ENCODE data around the gene TMEM237.
"Not testable (repeated sequence)": the region's sequence is repeated elsewhere in the genome, so short reads cannot be mapped to it uniquely, and the experiment has no call there.

The TMEM237 gene, protein sequence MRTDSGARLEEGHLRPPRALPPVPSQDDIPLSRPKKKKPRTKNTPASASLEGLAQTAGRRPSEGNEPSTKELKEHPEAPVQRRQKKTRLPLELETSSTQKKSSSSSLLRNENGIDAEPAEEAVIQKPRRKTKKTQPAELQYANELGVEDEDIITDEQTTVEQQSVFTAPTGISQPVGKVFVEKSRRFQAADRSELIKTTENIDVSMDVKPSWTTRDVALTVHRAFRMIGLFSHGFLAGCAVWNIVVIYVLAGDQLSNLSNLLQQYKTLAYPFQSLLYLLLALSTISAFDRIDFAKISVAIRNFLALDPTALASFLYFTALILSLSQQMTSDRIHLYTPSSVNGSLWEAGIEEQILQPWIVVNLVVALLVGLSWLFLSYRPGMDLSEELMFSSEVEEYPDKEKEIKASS

GRCh38 chr2:201643216-201643890 lies at the start of gene TMEM237:
Gene TMEM237, minus strand, starts transcription at chr2:201643503. Its CDS starts 103 bp downstream, at chr2:201643400.
- no peak for TF ChIP-seq JUND (IDR thresholded peaks at IDR 0.05; ENCODE audit: low read depth)
- DNase-seq (ENCODE audit: low read depth in 1 of 2, low spot score in 1 of 2) = peak; percentile 8 to 31
- in situ Hi-C loops (cut with HindIII; ENCODE audit: low pct_unique_long_range_greater_than_20kb, low sequenced_read_pairs) = no loop called here

GRCh38 chr2:201685156-201685555 lies 41.9 kb upstream of the TMEM237 start:
- no peak for DNase-seq (ENCODE audit: low read depth in 1 of 2, low spot score in 1 of 2)
- TF ChIP-seq JUND (IDR thresholded peaks at IDR 0.05; ENCODE audit: low read depth) = no peak
- in situ Hi-C loops (cut with HindIII; ENCODE audit: low pct_unique_long_range_greater_than_20kb, low sequenced_read_pairs) = no loop called here

GRCh38 chr2:201680743-201681142 lies 37.4 kb upstream of the TMEM237 start:
- DNase-seq (ENCODE audit: low read depth in 1 of 2, low spot score in 1 of 2) = peak in 1 of 2 experiments; percentile 28
- no peak for TF ChIP-seq JUND (IDR thresholded peaks at IDR 0.05; ENCODE audit: low read depth)
- in situ Hi-C loops (cut with HindIII; ENCODE audit: low pct_unique_long_range_greater_than_20kb, low sequenced_read_pairs) = no loop called here

DNA sequence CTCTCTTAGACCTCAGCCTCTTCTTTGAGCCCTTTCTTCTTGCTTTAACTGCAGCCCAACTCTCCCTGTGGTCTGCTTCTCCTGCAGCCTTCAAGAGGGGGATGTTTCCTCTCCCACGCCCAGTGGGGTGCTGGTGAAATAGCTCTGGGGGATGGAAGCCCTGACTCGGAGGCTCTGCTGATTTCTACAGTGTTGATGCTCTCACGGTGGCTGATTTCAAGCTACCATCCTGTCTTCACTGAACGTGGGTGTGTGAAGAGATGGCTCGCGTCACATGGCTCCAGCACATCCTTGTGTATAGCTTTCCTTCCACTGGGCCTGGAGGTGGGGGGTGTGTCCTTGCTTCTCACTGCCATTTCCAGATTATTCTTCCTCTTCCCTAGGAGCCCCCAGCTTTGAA lies 35.1 kb upstream of the TMEM237 start:
- in situ Hi-C loops (cut with HindIII; ENCODE audit: low pct_unique_long_range_greater_than_20kb, low sequenced_read_pairs) = no loop called here
- DNase-seq (ENCODE audit: low read depth in 1 of 2, low spot score in 1 of 2) = no peak
- TF ChIP-seq JUND (IDR thresholded peaks at IDR 0.05; ENCODE audit: low read depth) = no peak

DNA sequence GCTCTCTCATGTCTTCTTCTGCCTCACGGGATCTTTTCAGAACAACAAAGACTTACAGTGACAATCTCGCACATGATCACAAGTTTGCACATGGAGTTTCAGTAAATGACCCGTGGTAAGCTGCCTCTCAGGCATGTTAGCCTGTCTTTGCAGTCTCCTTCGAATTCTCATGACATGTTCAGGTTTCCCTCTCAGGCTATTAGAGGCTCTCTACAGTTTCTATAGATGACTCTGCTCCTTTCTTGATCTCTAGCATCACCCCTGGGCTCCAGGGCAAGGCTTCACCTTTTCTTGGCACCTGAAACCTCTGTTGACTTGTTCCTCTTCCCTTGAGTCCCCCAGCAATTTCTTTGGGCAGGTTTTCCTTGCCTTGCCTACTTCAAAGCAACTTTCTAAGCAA lies 32.2 kb upstream of the TMEM237 start:
- in situ Hi-C loops (cut with HindIII; ENCODE audit: low pct_unique_long_range_greater_than_20kb, low sequenced_read_pairs) = no loop called here
- DNase-seq (ENCODE audit: low read depth in 1 of 2, low spot score in 1 of 2) = no peak
- TF ChIP-seq JUND (IDR thresholded peaks at IDR 0.05; ENCODE audit: low read depth) = no peak

GRCh38 chr2:201674794-201675193 lies 31.5 kb upstream of the TMEM237 start:
- TF ChIP-seq JUND (IDR thresholded peaks at IDR 0.05; ENCODE audit: low read depth) = no peak
- in situ Hi-C loops (cut with HindIII; ENCODE audit: low pct_unique_long_range_greater_than_20kb, low sequenced_read_pairs) = no loop called here
- DNase-seq (ENCODE audit: low read depth in 1 of 2, low spot score in 1 of 2) = peak in 1 of 2 experiments; percentile 11

GRCh38 chr2:201674298-201674697 lies 31.0 kb upstream of the TMEM237 start:
- no peak for TF ChIP-seq JUND (IDR thresholded peaks at IDR 0.05; ENCODE audit: low read depth)
- no peak for DNase-seq (ENCODE audit: low read depth in 1 of 2, low spot score in 1 of 2)
- in situ Hi-C loops (cut with HindIII; ENCODE audit: low pct_unique_long_range_greater_than_20kb, low sequenced_read_pairs) = no loop called here

GRCh38 chr2:201673546-201673945 lies 30.2 kb upstream of the TMEM237 start:
- in situ Hi-C loops (cut with HindIII; ENCODE audit: low pct_unique_long_range_greater_than_20kb, low sequenced_read_pairs) = no loop called here

DNA sequence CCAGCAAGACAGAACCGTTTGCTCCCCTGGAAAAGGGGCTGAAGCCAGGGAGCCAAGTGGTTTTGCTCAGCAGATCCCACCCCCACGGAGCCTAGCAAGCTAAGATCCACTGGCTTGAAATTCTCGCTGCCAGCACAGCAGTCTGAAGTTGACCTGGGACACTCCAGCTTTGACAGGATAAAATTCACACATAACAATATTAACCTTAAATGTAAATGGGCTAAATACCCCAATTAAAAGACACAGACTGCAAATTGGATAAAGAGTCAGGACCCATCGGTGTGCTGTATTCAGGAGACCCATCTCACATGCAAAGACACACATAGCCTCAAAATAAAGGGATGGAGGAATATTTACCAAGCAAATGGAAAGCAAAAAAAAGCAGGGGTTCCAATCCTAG lies 27.9 kb upstream of the TMEM237 start:
- in situ Hi-C loops (cut with HindIII; ENCODE audit: low pct_unique_long_range_greater_than_20kb, low sequenced_read_pairs) = not testable (repeated sequence)

More at GRCh38 chr2:201673546-201673945, 30.2 kb upstream of the TMEM237 start:
- no peak for DNase-seq (ENCODE audit: low read depth in 1 of 2, low spot score in 1 of 2)
- no peak for TF ChIP-seq JUND (IDR thresholded peaks at IDR 0.05; ENCODE audit: low read depth)

DNA sequence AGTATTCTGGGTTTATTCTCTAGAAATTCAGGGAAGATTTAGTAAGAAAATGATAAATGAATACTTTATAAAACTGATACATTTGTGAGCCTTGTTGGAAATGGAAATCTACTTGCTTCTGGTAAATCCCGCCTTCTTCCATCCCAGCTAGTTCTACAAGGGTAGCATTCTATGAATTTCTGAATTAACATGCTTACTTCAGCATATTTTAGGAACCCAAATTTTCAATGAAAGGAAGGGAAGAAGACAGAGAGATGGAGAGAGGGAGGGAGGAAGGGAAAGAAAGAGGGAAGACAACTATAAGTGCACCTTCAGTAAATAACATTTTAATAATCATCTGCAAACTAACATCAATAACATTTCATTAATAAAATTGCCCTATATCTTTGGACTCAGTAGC lies 26.6 kb upstream of the TMEM237 start:
- in situ Hi-C loops (cut with HindIII; ENCODE audit: low pct_unique_long_range_greater_than_20kb, low sequenced_read_pairs) = no loop called here
- TF ChIP-seq JUND (IDR thresholded peaks at IDR 0.05; ENCODE audit: low read depth) = no peak
- DNase-seq (ENCODE audit: low read depth in 1 of 2, low spot score in 1 of 2) = no peak

More for the DNA sequence above, 27.9 kb upstream of the TMEM237 start:
- DNase-seq (ENCODE audit: low read depth in 1 of 2, low spot score in 1 of 2) = not testable (repeated sequence)

DNA sequence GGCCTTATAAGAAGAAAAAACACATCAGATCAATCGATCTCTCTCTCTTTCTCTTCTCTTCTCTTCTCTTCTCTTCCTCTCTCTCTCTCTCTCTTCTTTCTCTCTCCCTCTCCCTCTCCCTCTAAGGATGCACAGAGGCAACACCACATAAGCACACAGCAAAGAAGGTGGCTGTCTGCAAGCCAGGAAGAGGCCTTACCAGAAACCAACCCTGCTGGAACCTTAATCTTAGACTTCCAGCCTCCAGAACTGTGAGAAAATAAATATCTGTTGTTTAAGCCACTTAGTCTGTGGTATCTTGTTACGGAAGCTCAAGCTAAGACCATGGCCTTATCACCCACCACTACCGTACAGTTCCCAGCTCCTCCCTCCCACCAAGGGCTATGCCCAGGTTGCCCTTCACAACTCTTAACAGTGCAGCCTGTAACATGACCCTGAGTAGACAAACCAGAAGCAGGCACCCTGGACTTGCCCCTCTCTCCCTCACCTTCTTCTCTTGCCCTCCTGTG lies 25.2 kb upstream of the TMEM237 start:
- no peak for DNase-seq (ENCODE audit: low read depth in 1 of 2, low spot score in 1 of 2)
- no peak for TF ChIP-seq JUND (IDR thresholded peaks at IDR 0.05; ENCODE audit: low read depth)
- in situ Hi-C loops (cut with HindIII; ENCODE audit: low pct_unique_long_range_greater_than_20kb, low sequenced_read_pairs) = no loop called here

- DNase-seq (ENCODE audit: low read depth in 1 of 2, low spot score in 1 of 2) = no peak
- no peak for TF ChIP-seq JUND (IDR thresholded peaks at IDR 0.05; ENCODE audit: low read depth)
- in situ Hi-C loops (cut with HindIII; ENCODE audit: low pct_unique_long_range_greater_than_20kb, low sequenced_read_pairs) = no loop called here
These were observed 21.0 kb upstream of the TMEM237 start for GRCh38 chr2:201664334-201664733.

GRCh38 chr2:201661366-201661765 lies 18.1 kb upstream of the TMEM237 start:
- in situ Hi-C loops (cut with HindIII; ENCODE audit: low pct_unique_long_range_greater_than_20kb, low sequenced_read_pairs) = no loop called here
- no peak for DNase-seq (ENCODE audit: low read depth in 1 of 2, low spot score in 1 of 2)
- TF ChIP-seq JUND (IDR thresholded peaks at IDR 0.05; ENCODE audit: low read depth) = no peak
